ENCODE results near the gene ACTG1. TPM values are rescaled to one million over a fixed set of nuclear protein-coding genes. Genes with fewer than 3 reads are reported as not detected.
A peak's percentile ranks its signal among the peaks of the same experiment; 100 is the strongest.

The ACTG1 gene
- total RNA-seq, 2 experiments from 2014 or later = 2,707 to 2,894 TPM

DNA sequence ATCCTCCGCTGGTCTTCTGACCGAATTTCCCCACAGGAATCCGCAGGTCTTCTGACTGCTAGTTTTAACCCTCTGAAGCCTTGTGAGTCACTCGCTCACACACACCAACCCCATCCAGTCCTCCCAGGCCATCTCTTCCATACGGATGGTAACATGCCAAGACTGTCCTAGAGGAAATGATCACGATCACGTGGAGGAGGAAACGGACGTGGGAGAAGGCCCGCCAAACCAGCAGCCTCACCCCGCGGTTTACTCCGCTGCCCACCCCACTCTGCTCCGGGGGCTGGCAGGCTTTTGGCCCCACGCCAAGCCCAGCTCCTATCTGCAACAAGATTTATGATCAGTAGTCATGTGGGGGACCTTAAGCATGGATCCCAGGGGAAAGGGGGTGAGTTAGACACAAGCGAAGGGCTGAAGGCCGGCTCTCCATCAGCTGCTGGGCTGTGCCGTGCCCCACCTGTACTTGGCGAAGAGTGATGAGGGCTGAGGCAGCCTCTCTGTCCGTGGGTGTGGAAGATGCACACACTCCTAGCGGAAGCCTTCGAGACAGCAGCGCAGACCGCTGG, 41.1 kb upstream of the ACTG1 start:
- peaks cover 50% of the 10 kb centered on the region for H3K36me3 ChIP-seq (ENCODE audit: insufficient read depth, low read length)
- H3K9me2 ChIP-seq (ENCODE audit: insufficient read depth, low read length) = no peaks in the 10 kb centered on the region
- H3K79me2 ChIP-seq (ENCODE audit: insufficient read depth, low read depth, low read length) = peaks cover 9% of the 10 kb centered on the region; the same call in 1 of the 2 replicates
- intact Hi-C loops (cut with micrococcal nuclease; ENCODE audit: unreplicated experiment) = loop anchor here (2.0 to 5.0 kb wide), 5 partner anchors 47 to 301 kb away; partner anchors contain the start of genes NPLOC4 and TSPAN10
- peak overlapping the region; percentile 88 for H3K4me3 ChIP-seq (ENCODE audit: low read depth, low read length, poor library complexity, severe bottlenecking)
- DNase-seq (ENCODE audit: low spot score) = no peak
- H3K9me3 ChIP-seq (ENCODE audit: low read length) = no peaks in the 10 kb centered on the region
- peaks cover 30% of the 10 kb centered on the region for H3K4me1 ChIP-seq (ENCODE audit: insufficient read depth, low read length, poor library complexity, severe bottlenecking)
- peak overlapping the region; percentile 80 for H3K27ac ChIP-seq (ENCODE audit: low read depth, low read length, poor library complexity, severe bottlenecking)
- ChIA-PET POLR2A (interaction anchor here (0.7 kb wide), 1 partner anchor 48 kb away, joined by 3 read pairs; no protein-coding TSS in a partner anchor), CTCF (ENCODE audit: unreplicated experiment) (no interaction called here)
- H2AFZ ChIP-seq (ENCODE audit: low read length) = peak overlapping the region; percentile 32; the same call in 1 of the 2 replicates
- peak overlapping the region; percentile 88 for H3K4me2 ChIP-seq (ENCODE audit: low read length)
- no peak for TF ChIP-seq EZH2phosphoT487 (IDR thresholded peaks at IDR 0.05; ENCODE audit: borderline replicate concordance, low read depth, low read length)
- TF ChIP-seq, protein P1, sequence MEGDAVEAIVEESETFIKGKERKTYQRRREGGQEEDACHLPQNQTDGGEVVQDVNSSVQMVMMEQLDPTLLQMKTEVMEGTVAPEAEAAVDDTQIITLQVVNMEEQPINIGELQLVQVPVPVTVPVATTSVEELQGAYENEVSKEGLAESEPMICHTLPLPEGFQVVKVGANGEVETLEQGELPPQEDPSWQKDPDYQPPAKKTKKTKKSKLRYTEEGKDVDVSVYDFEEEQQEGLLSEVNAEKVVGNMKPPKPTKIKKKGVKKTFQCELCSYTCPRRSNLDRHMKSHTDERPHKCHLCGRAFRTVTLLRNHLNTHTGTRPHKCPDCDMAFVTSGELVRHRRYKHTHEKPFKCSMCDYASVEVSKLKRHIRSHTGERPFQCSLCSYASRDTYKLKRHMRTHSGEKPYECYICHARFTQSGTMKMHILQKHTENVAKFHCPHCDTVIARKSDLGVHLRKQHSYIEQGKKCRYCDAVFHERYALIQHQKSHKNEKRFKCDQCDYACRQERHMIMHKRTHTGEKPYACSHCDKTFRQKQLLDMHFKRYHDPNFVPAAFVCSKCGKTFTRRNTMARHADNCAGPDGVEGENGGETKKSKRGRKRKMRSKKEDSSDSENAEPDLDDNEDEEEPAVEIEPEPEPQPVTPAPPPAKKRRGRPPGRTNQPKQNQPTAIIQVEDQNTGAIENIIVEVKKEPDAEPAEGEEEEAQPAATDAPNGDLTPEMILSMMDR (conservative IDR thresholded peaks at IDR 0.05; ENCODE audit: low read length) = no peak
- TSS peak; percentile 62 for BruUV-seq (replicated peaks)
- H4K20me1 ChIP-seq (ENCODE audit: insufficient read depth, low read length) = no peaks in the 10 kb centered on the region

DNA sequence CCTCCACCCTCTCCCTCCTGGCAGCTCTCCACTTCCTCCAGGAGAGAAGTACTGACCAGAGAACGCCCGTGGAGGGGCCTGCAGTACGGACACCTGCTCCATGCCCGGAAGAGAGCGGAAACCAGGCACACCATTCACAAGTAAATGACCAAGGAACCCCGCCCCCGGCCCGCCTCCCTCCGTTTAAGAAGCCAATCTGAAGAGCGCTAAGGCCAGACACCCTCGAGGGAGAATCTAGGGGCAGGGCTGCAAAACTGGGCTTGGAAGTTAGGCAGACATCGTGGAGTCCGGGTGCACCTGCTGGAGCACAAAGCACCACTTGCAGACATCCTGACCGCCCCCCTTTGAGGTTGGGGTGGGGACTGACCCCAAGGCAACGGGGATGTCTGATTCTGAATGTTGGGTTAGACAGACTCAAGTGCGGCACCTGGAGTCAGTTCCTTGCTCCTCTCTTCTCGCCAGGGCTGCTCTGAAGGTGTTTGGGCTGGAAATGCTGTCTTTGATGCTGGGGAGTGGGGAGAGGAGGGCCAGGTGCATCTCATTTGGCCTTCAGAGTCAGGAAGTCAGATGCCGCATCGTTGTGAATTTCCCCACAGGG, 40.5 kb upstream of the ACTG1 start:
- Histone ChIP-seq H3K79me2 (ENCODE audit: insufficient read depth, low read depth, low read length) (peaks cover 9% of the 10 kb centered on the region; the same call in 1 of the 2 replicates), H3K4me3 (ENCODE audit: low read depth, low read length, poor library complexity, severe bottlenecking) (peak overlapping the region; percentile 88), H4K20me1 (ENCODE audit: insufficient read depth, low read length) (no peaks in the 10 kb centered on the region), H3K9me3 (ENCODE audit: low read length) (no peaks in the 10 kb centered on the region), H3K4me1 (ENCODE audit: insufficient read depth, low read length, poor library complexity, severe bottlenecking) (peaks cover 30% of the 10 kb centered on the region), H3K36me3 (ENCODE audit: insufficient read depth, low read length) (peaks cover 49% of the 10 kb centered on the region), H3K27ac (ENCODE audit: low read depth, low read length, poor library complexity, severe bottlenecking) (peak overlapping the region; percentile 80), H3K4me2 (ENCODE audit: low read length) (peak overlapping the region; percentile 88), H2AFZ (ENCODE audit: low read length) (peak overlapping the region; percentile 85; the same call in 1 of the 2 replicates), H3K9me2 (ENCODE audit: insufficient read depth, low read length) (no peaks in the 10 kb centered on the region)
- ChIA-PET CTCF (ENCODE audit: unreplicated experiment) (no interaction called here), POLR2A (interaction anchor here (0.7 to 2.7 kb wide), 5 partner anchors 9 to 158 kb away, joined by 4 to 15 read pairs (median 5); partner anchors contain the start of gene BAHCC1)
- BruUV-seq (replicated peaks) = no TSS peak
- intact Hi-C loops (cut with micrococcal nuclease; ENCODE audit: unreplicated experiment) = loop anchor here (2.0 to 5.0 kb wide), 5 partner anchors 48 to 300 kb away; partner anchors contain the start of genes NPLOC4 and TSPAN10
- DNase-seq (ENCODE audit: low spot score) = peak; percentile 94
- TF ChIP-seq, protein P1 (conservative IDR thresholded peaks at IDR 0.05; ENCODE audit: low read length) = peak; percentile 59
- no peak for TF ChIP-seq EZH2phosphoT487 (IDR thresholded peaks at IDR 0.05; ENCODE audit: borderline replicate concordance, low read depth, low read length)
